Upper lobe of left lung (tissue), 6 donors: ENCODE data around the gene USP15. TPM values are rescaled to one million over a fixed set of nuclear protein-coding genes. Genes with fewer than 3 reads are reported as not detected.
"Not testable (repeated sequence)": the region's sequence is repeated elsewhere in the genome, so short reads cannot be mapped to it uniquely, and the experiment has no call there.

Source experiments
- ATAC-seq, 2 donors: fragments of 200-7000 bp; cut with Tn5 transposase; one replicate each; pipeline ENCODE4 v1.9.1; 2022; ENCODE audit warnings: mild to moderate bottlenecking in 2 of 2, moderate library complexity in 2 of 2; ENCODE audit not compliant: low FRiP score in 2 of 2
- DNase-seq, 2 donors: peaks; one replicate each; pipeline ENCODE4 v3.0.0-alpha.2; 2019 to 2020
- H3K27ac ChIP-seq, 4 donors: fragments of 200-600 bp; sonication (generic); one replicate each; pipeline ENCODE4 v1.5.1; 2016 to 2019
- H3K27me3 ChIP-seq, 4 donors: fragments of 200-600 bp; sonication (generic); one replicate each; pipeline ENCODE4 v1.5.1; 2017 to 2019
- H3K36me3 ChIP-seq, 4 donors: fragments of 200-600 bp; sonication (generic); one replicate each; pipeline ENCODE4 v1.5.1; 2016 to 2019
- H3K4me1 ChIP-seq, 4 donors: fragments of 200-600 bp; sonication (generic); one replicate each; pipeline ENCODE4 v1.5.1; 2018 to 2019
- H3K4me3 ChIP-seq, 4 donors: fragments of 200-600 bp; sonication (generic); one replicate each; pipeline ENCODE4 v1.5.1; 2017 to 2019; ENCODE audit warnings: mild to moderate bottlenecking in 2 of 4, moderate library complexity in 1 of 4
- H3K9me3 ChIP-seq, 4 donors: fragments of 200-600 bp; sonication (generic); one replicate each; pipeline ENCODE4 v1.5.1; 2018 to 2019
- EP300 ChIP-seq, 4 donors: sonication (generic); formaldehyde crosslinking; IDR thresholded peaks; one replicate each; pipeline ENCODE4 v1.5.1; 2017; ENCODE audit warnings: antibody characterized with exemption in 4 of 4, control low read depth in 2 of 4
- POLR2A ChIP-seq, 4 donors: fragments of 450-650 bp; IDR thresholded peaks; one replicate each; pipeline ENCODE4 v1.5.1; 2016 to 2017; ENCODE audit warnings: antibody characterized with exemption in 4 of 4, mild to moderate bottlenecking in 2 of 4
- POLR2AphosphoS5 ChIP-seq, 2 donors: sonication (generic); formaldehyde crosslinking; IDR thresholded peaks; one replicate each; pipeline ENCODE4 v1.5.1; 2017; ENCODE audit warnings: antibody characterized with exemption in 2 of 2
- WGBS, 2 donors: methylation state at CpG; one replicate each; pipeline ENCODE4 v1.1.5; 2017 to 2018; 5-methylcytosine and 5-hydroxymethylcytosine counted together
- total RNA-seq, 6 donors: library from RNA; depleted of rRNA in 4 of 6; stranded (reverse); fragments of >200 nt in 4 of 6; gene quantifications; one replicate each; pipeline versions ENCODE4 v1.1.0 to v1.2.1, GENCODE V29; 2016 to 2021
- TF ChIP-seq, protein P1 (sequence below), 6 experiments: fragments of 450-650 bp in 4 of 6; fragments of 200-600 bp in 2 of 6; sonication (generic) in 2 of 6; IDR thresholded peaks; one replicate each; pipeline ENCODE4 v1.5.1; 2016 to 2019; ENCODE audit warnings: antibody characterized with exemption in 6 of 6
- donor health status: DM: no; HTN: no; CAD: no; lungs with moderate emphysema.
- donor health status: DM: no; HTN: yes; CAD: no; lungs with severe emphysema.

The USP15 gene
- total RNA-seq, 6 donors from 2014 or later = 66.5 to 239 (median 81.2) TPM

DNA sequence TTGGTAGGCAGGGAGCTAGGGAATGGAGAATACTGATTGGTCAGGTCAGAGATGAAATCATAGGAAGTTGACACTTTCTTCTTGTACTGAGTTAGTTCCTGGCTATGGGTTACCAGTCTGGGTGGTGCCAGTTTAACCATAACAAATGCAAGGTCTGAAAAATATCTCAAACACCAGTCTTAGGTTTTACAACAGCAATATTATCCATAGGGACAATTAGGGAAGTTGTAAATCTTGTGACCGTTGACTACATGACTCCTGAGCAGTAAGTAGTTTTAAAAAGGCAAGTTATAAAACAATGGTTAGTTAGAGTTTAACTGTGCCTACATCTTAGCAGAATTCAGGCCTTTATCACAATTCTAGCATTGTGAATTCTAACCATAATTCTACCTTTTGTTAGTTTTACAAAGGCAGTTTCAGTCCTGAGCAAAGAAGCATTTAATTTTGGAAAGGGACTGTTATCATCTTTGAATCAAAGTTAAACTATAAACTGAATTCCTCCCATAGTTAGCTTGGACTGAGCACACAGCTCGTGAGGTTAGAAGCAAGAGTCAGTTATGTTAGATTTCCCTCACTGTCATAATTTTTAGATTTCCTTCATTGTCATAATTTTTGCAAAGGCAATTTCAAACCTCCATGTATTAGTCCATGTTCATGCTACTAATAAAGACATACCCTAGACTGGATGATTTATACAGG lies 186.7 kb downstream of the USP15 start:
- 59 to 60% methylated on average over 2 of the region's 2 CpGs for WGBS, 2 donors
- Histone ChIP-seq H3K9me3 (peaks cover 0 to 9% (median 4%) of the 10 kb centered on the region in 4 donors), H3K27me3 (no peaks in the 10 kb centered on the region), H3K27ac (no peak overlapping the region), H3K36me3 (no peaks in the 10 kb centered on the region), H3K4me3 (no peak overlapping the region), H3K4me1 (no peaks in the 10 kb centered on the region)
- ATAC-seq = no peak
- no peak for DNase-seq
- TF ChIP-seq POLR2AphosphoS5 (IDR thresholded peaks at IDR 0.05) (no peak), POLR2A (IDR thresholded peaks at IDR 0.05) (no peak), EP300 (IDR thresholded peaks at IDR 0.05) (no peak)
- TF ChIP-seq, protein P1, sequence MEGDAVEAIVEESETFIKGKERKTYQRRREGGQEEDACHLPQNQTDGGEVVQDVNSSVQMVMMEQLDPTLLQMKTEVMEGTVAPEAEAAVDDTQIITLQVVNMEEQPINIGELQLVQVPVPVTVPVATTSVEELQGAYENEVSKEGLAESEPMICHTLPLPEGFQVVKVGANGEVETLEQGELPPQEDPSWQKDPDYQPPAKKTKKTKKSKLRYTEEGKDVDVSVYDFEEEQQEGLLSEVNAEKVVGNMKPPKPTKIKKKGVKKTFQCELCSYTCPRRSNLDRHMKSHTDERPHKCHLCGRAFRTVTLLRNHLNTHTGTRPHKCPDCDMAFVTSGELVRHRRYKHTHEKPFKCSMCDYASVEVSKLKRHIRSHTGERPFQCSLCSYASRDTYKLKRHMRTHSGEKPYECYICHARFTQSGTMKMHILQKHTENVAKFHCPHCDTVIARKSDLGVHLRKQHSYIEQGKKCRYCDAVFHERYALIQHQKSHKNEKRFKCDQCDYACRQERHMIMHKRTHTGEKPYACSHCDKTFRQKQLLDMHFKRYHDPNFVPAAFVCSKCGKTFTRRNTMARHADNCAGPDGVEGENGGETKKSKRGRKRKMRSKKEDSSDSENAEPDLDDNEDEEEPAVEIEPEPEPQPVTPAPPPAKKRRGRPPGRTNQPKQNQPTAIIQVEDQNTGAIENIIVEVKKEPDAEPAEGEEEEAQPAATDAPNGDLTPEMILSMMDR (IDR thresholded peaks at IDR 0.05) = no peak

DNA sequence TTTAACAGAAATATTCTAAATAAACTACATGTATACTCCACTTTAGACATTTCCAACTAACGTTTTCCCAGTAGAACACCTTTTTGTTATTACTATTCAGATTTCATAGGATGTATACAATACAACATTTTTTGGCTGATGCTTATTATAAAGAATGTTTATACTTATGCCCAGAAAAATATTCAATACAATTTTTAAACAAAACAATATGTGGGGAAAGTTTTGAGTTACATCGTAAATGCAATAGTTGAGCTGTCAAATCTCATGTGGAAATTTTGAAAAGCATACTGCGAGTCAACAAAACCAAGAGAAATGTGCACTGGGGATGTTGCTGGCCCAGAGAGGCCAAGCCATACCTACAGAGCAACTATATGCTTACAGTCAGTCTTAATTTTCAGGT lies 188.2 kb downstream of the USP15 start:
- H3K36me3 ChIP-seq = no peaks in the 10 kb centered on the region
- H3K4me1 ChIP-seq = no peaks in the 10 kb centered on the region
- H3K9me3 ChIP-seq = peaks cover 0 to 9% (median 4%) of the 10 kb centered on the region in 4 donors
- H3K27me3 ChIP-seq = no peaks in the 10 kb centered on the region
- no peak overlapping the region for H3K4me3 ChIP-seq
- WGBS, 2 donors = 83 to 88% methylated on average over 3 of the region's 3 CpGs
- TF ChIP-seq EP300 (IDR thresholded peaks at IDR 0.05) (no peak), POLR2A (IDR thresholded peaks at IDR 0.05) (no peak), POLR2AphosphoS5 (IDR thresholded peaks at IDR 0.05) (no peak)
- TF ChIP-seq, protein P1 (IDR thresholded peaks at IDR 0.05) = no peak
- H3K27ac ChIP-seq = no peak overlapping the region
- ATAC-seq (no peak), DNase-seq (no peak)

DNA sequence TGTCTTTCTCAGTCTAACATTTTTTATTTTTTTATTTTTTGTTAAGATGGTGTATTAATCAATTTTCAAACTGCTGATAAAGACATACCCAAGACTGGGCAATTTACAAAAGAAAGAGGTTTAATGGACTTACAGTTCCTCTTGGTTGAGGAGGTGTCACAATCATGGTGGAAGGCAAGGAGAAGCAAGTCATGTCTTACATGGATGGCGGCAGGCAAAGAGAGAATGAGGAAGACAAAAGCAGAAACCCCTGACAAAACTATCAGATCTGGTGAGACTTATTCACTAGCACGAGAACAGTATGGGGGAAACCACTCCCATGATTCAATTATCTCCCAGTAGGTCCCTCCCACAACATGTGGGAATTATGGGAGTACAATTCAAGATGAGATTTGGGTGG lies 195.2 kb downstream of the USP15 start:
- H3K9me3 ChIP-seq, ATAC-seq, H3K27me3 ChIP-seq, H3K4me3 ChIP-seq, H3K4me1 ChIP-seq, H3K36me3 ChIP-seq, DNase-seq, H3K27ac ChIP-seq: not testable (repeated sequence)
- 61 to 82% methylated on average over 2 of the region's 2 CpGs for WGBS, 2 donors

DNA sequence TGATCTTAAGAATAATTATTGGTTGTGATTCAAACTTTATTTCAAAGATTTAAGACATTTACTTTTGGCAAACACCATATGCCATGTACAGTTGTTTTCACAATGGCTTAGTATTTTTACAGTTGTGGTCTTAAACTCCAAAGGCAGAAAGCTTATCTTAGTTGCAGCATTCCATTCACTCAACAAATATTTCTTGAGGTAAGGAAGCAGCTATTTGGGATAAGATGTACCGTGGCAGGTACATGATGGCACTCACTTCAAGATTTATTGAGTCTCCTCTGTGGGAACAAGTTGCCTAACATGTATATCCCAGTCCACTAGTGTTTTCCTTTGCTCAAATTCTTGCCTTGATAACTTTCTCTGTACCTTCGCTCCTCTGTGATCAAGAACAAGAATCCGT lies 198.4 kb downstream of the USP15 start:
- no peaks in the 10 kb centered on the region for H3K36me3 ChIP-seq
- DNase-seq (no peak), ATAC-seq (no peak)
- H3K4me1 ChIP-seq = no peaks in the 10 kb centered on the region
- no peaks in the 10 kb centered on the region for H3K27me3 ChIP-seq
- H3K4me3 ChIP-seq = no peak overlapping the region
- WGBS, 2 donors = 81 to 84% methylated on average over 3 of the region's 3 CpGs
- H3K27ac ChIP-seq = no peak overlapping the region
- TF ChIP-seq, protein P1 (IDR thresholded peaks at IDR 0.05) = no peak
- TF ChIP-seq EP300 (IDR thresholded peaks at IDR 0.05) (no peak), POLR2AphosphoS5 (IDR thresholded peaks at IDR 0.05) (no peak), POLR2A (IDR thresholded peaks at IDR 0.05) (no peak)
- H3K9me3 ChIP-seq = peaks cover 0 to 7% (median 1%) of the 10 kb centered on the region in 4 donors

DNA sequence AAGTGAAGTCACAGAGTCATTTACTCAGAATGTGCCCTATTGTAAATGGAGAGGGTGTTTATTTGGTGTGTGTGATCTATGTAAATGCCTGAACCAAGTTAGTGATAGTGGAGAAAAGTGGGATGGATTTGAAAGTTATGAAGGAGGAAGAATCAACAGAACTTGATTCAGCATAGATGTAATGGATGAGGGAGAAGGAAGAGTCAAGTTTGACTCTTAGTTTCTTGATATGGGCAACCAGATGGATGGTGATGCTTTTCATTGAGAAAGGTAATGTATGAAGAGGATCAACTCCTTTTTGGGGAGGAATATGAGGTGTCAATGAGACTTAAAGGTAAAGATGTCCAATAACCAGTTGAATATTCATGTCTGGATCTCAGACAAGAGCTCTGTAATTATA lies 199.8 kb downstream of the USP15 start:
- Histone ChIP-seq H3K9me3 (peaks cover 0 to 7% (median 3%) of the 10 kb centered on the region in 4 donors), H3K4me1 (no peaks in the 10 kb centered on the region), H3K27ac (no peak overlapping the region), H3K4me3 (no peak overlapping the region), H3K27me3 (no peaks in the 10 kb centered on the region), H3K36me3 (no peaks in the 10 kb centered on the region)
- TF ChIP-seq POLR2AphosphoS5 (IDR thresholded peaks at IDR 0.05) (no peak), EP300 (IDR thresholded peaks at IDR 0.05) (no peak), POLR2A (IDR thresholded peaks at IDR 0.05) (no peak)
- TF ChIP-seq, protein P1 (IDR thresholded peaks at IDR 0.05) = no peak
- ATAC-seq = no peak
- no peak for DNase-seq

DNA sequence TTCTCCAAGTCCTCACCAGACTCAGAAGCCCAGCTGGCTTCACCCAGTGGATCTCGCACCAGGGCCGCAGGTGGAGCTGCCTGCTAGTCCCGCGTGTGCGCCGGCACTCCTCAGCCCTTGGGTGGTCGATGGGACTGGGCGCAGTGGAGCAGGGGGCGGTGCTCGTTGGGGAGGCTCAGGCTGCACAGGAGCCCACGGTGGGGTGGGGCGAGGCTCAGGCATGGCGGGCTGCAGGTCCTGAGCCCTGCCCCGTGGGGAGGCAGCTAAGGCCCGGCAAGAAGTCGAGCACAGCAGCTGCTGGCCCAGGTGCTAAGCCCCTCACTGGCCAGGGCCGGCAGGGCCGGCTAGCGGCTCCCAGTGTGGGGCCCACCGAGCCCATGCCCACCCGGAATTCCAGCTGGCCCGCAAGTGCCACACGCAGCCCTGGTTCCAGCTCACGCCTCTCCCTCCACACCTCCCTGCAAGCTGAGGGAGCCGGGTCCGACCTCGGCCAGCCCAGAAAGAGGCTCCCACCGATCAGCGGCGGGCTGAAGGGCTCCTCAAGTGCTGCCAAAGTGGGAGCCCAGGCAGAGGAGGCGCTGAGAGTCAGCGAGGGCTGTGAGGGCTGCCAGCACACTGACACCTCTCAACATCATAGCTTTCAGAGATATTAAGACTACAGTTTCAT lies 201.1 kb downstream of the USP15 start:
- WGBS, 2 donors = 97 to 98% methylated on average over 11 to 16 of the region's 32 CpGs

DNA sequence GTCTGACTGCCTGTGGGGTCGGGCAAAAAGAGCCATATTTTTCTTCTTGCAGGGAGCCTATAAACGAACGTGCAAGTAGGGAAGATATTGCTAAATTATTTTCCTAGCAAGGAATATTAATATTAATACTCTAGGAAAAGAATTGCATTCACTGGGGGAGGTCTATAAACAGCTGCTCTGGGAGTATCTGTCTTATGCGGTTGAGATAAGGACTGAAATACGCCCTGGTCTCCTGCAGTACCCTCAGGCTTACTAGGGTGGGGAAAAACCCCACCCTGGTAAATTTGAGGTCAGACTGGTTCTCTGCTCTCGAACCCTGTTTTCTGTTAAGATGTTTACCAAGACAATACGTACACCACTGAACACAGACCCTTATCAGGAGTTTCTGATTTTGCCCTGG lies 203.0 kb downstream of the USP15 start:
- H3K9me3 ChIP-seq, H3K27me3 ChIP-seq, H3K36me3 ChIP-seq, H3K27ac ChIP-seq, ATAC-seq, H3K4me3 ChIP-seq, DNase-seq: not testable (repeated sequence)
- H3K4me1 ChIP-seq = peaks cover 8 to 14% (median 10%) of the 10 kb centered on the region in 4 donors
- 71 to 80% methylated on average over 7 of the region's 7 CpGs for WGBS, 2 donors

More for the DNA sequence above, 201.1 kb downstream of the USP15 start:
- H3K27me3 ChIP-seq, H3K4me3 ChIP-seq, H3K27ac ChIP-seq, H3K4me1 ChIP-seq, ATAC-seq, H3K36me3 ChIP-seq, H3K9me3 ChIP-seq: not testable (repeated sequence)
- DNase-seq = peak in 1 of 2 donors; percentile 57
